Stimulated activated CD8-positive, alpha-beta memory T cell treated with anti-CD3 and anti-CD28 coated beads, Interleukin-7, amount 100 ng/mL, for 24 hours (primary cell): ENCODE data around the gene AGL.
"Not testable (repeated sequence)": the region's sequence is repeated elsewhere in the genome, so short reads cannot be mapped to it uniquely, and the experiment has no call there.

Experiments
- DNase-seq: peaks from one replicate; pipeline ENCODE4 v3.0.0-alpha.2; 2020; ENCODE audit warnings: low read depth

AGL gene

DNA sequence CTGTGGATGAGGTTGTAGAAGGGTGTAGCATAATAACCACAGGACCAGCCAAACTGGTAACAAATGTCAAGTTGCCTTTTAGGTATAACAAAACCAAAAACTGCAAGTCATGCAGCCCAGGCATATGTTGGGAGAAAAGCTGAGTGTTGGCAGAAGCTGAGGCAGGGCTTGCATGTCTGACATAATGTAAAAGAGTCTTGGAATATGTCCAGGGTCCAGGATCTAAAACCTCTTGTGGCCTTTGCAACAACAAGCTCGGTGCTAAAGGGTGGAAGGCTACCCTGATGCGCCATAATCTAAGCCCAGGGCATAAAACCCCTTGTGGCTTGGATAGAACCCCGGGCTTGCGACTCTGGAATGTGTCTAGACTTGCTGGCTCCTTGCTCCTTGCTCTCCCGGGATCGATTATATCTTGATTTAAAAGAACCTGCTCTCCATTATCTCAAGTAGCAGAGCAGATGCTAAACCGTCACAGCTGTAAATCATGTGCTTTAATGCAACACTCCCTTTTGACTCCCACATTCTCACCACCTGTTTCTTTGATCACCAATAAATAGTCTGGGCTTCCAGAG, 93.1 kb downstream of the AGL start:
- DNase-seq, result no peak

- no peak for DNase-seq
These were observed 94.0 kb downstream of the AGL start for GRCh38 chr1:99944192-99944591.

- no peak for DNase-seq
These were observed 95.0 kb downstream of the AGL start for GRCh38 chr1:99945174-99945573.

GRCh38 chr1:99950486-99950885, 100.3 kb downstream of the AGL start:
- no peak for DNase-seq

- DNase-seq, result no peak
These were observed 102.4 kb downstream of the AGL start for GRCh38 chr1:99952522-99952921.

GRCh38 chr1:99955375-99955774, 105.2 kb downstream of the AGL start:
- DNase-seq, result no peak

GRCh38 chr1:99956755-99957154, 106.6 kb downstream of the AGL start:
- no peak for DNase-seq

DNA sequence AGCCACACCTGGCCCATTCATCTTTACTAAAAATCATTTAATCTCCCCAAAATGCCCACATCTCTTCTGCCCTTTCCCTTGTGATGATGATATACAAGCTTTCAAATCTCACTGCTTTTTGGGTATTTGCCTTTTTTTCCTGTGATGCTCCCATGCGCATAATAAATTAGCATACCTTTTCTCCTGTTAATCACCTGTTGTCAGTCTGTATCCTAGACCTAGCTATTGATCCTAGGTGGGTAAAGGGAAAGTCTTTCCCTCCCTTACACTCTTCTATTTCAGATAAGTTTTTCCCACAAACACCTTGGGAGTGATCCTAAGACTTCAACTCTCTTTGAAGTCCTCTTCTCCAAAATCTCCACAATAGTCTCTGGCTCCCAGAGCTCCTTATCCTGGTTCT, 107.7 kb downstream of the AGL start:
- no peak for DNase-seq

DNA sequence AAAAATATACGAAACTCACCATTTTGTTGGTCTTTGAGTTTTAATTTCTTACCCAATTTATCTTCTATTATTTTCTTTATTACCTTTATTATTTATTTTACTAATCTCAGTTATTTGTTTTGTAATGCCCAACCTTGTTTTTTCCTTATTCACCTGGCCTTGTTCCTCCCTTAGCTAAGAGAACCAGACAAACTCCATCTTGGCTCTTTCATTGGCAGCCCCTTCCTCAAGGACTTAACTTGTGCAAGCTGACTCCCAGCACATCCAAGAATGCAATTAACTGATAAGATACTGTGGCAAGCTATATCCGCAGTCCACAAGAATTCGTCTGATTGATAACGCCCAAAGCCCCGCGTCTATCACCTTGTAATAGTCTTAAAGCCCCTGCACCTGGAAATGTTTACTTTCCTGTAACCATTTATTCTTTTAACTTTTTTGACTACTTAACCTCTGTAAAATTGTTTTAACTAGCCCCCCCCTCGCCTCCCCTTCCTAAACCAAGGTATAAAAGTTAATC, 109.1 kb downstream of the AGL start:
- not testable (repeated sequence) for DNase-seq

DNA sequence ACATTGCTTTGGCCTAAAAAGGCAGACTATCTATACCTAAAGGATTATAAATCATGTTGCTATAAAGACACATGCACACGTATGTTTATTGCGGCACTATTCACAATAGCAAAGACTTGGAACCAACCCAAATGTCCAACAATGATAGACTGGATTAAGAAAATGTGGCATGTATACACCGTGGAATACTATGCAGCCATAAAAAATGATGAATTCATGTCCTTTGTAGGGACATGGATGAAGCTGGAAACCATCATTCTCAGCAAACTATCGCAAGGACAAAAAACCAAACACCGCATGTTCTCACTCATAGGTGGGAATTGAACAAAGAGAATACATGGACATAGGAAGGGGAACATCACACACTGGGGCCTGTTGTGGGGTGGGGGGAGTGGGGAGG, 110.1 kb downstream of the AGL start:
- DNase-seq, result not testable (repeated sequence)

DNA sequence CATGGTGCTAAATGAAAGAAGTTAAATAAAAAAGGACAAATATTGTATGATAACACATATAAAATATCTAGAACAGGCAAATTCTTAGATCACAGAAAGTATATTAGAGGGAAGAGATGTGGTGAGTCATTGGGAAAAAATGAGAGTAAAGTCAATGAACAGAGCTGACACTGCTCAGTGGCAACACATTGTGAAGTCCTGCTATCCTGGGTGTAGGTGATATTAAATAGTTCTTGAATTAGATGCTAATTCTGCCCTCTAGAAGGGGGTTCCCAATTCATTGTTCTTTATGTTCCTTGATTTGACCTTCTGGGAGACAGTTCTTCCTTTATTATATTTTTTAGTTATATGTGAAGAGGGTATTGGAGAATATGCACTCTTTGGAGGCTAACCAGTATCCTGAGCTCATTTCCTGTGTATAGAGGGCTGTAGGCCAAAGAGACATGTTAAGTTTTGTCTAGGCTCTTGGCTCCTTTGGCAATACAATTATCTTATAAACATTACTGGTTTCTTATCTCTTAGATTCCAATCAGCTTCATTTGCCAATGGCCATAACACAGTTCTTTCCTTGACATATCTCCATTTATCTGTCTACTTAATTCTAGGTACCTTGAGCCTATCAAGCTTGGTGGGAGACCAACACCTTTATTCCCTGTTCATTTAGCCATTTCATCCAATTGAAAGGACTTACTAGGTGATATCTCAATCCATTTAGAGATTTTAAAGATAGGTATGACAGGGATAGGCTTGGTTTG, 113.1 kb downstream of the AGL start:
- no peak for DNase-seq

- DNase-seq, result no peak
These were observed 114.6 kb downstream of the AGL start for GRCh38 chr1:99964806-99965205.

- DNase-seq, result no peak
These were observed 115.7 kb downstream of the AGL start for GRCh38 chr1:99965646-99966375.

- DNase-seq, result no peak
These were observed 118.1 kb downstream of the AGL start for GRCh38 chr1:99968214-99968613.

DNA sequence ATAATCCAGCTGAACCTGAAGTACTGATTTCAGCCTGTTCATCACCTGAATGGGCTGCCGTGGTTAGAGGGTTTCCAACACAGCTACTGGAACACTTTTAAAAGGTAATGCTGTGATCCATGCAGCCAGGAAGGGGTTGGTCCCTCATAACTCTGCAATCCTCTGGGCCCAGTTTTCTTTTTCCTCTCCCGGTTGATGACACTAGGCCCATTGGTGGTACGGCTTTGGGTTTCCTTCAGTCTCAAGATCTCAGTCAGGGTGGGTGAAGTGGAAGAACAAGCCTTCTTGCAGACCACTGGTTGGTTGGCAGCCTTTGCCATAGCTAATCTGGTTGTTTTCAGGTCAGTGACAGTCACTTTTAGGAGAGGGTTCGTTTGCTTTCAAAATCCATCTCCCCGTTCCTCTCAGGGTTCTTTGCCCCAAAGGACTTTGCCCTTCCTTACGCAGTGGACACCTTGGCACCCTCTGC, 119.1 kb downstream of the AGL start:
- no peak for DNase-seq

- peak; percentile 69 for DNase-seq
These were observed 119.8 kb downstream of the AGL start, which contains the start of gene SLC35A3 for GRCh38 chr1:99969729-99970621. Gene SLC35A3, plus strand, starts transcription at chr1:99969996. Its CDS starts 23,559 bp downstream, at chr1:99993555.

DNA sequence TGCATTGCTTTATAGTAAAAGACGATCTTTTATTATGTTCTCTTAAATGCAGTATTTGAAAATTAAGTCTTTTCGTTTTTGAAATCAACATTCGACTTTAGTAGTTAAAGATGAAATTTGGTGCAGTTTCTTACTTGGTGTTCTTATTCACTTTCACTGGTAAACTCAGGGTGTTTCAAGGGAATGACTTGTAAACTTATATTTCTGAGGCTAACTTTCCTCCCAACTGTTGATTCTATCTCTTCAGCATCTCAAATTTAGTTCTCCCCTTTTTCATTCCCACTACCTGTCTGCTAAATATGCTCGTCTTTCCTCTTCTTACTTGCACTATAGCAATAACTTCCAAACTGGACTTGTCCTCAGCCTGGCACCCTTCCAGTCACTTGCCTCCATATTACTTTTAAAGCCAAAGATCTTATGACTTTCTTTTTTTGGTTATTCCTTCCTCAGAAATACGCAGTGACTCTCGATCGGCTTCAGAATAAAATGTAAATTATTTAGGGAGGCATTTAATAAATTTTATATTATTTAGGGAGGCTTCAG, 120.6 kb downstream of the AGL start:
- DNase-seq, result no peak

DNA sequence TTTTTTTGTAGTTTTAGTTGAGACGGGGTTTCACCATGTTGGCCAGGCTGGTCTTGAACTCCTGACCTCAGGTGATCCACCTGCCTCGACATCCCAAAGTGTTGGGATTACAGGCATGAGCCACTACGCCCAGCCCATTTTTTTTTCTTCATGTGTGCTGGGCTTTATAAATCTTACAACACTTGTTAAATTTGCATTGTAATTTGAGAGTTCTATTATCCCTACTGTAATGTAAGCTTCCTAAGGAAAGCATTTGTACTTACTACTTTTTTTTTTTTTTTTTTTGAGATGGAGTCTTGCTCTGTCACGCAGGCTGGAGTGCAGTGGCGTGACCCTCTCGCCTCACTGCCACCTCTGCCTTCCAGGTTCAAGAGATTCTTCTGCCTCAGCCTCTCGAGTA, 121.9 kb downstream of the AGL start:
- DNase-seq, result not testable (repeated sequence)
